ENCODE data around the gene BGN.

GRCh38 chrX:153521034-153521433, 26.3 kb downstream of the BGN start:
- TF ChIP-seq CTCF (IDR thresholded peaks at IDR 0.05) (no peak), ZFX (IDR thresholded peaks at IDR 0.05; ENCODE audit: borderline replicate concordance) (no peak)
